Lung (tissue), 12 donors: ENCODE data around the gene PTPN3. TPM values are rescaled to one million over a fixed set of nuclear protein-coding genes. Genes with fewer than 3 reads are reported as not detected.

Source experiments
- ATAC-seq: fragments of 200-7000 bp; cut with Tn5 transposase; one replicate; pipeline ENCODE4 v1.9.1; 2020; ENCODE audit warnings: moderate number of reproducible peaks; ENCODE audit not compliant: insufficient read depth, low FRiP score
- DNase-seq, 3 donors: peaks; one replicate each; pipeline ENCODE4 v3.0.0-alpha.2; 2013 to 2017
- H3K27ac ChIP-seq, 2 donors: one replicate each; pipeline ENCODE4 v1.5.1; 2013; ENCODE audit warnings: mild to moderate bottlenecking in 2 of 2, moderate library complexity in 2 of 2, control low read depth in 1 of 2, inconsistent platforms in 1 of 2, low read depth in 1 of 2, low read length in 1 of 2
- H3K27me3 ChIP-seq, 3 donors: one replicate each; pipeline ENCODE4 v1.5.1; 2013; ENCODE audit warnings: low read length in 2 of 3; ENCODE audit not compliant: control insufficient read depth in 3 of 3, insufficient read depth in 3 of 3
- H3K36me3 ChIP-seq, 4 donors: one replicate each; pipeline ENCODE4 v1.5.1; 2013; ENCODE audit warnings: low read length in 4 of 4, mild to moderate bottlenecking in 1 of 4, moderate library complexity in 1 of 4; ENCODE audit not compliant: control insufficient read depth in 4 of 4, insufficient read depth in 4 of 4
- H3K4me1 ChIP-seq, 5 donors: one replicate each; pipeline ENCODE4 v1.5.1; 2013; ENCODE audit warnings: low read length in 5 of 5, mild to moderate bottlenecking in 2 of 5, moderate library complexity in 1 of 5; ENCODE audit not compliant: control insufficient read depth in 5 of 5, insufficient read depth in 5 of 5
- H3K4me3 ChIP-seq: one replicate; pipeline ENCODE4 v1.5.1; 2013; ENCODE audit warnings: mild to moderate bottlenecking, control low read depth, moderate library complexity
- H3K9ac ChIP-seq, 2 donors: one replicate each; pipeline ENCODE4 v1.5.1; 2013; ENCODE audit warnings: low read length in 2 of 2, control low read depth in 1 of 2; ENCODE audit not compliant: insufficient read depth in 1 of 2
- H3K9me3 ChIP-seq, 4 donors: one replicate each; pipeline ENCODE4 v1.5.1; 2013; ENCODE audit warnings: low read length in 3 of 4, mild to moderate bottlenecking in 1 of 4, moderate library complexity in 1 of 4; ENCODE audit not compliant: control insufficient read depth in 4 of 4, insufficient read depth in 3 of 4
- CTCF ChIP-seq: IDR thresholded peaks from 2 replicates; pipeline ENCODE4 v1.5.1; 2012; ENCODE audit warnings: mild to moderate bottlenecking; ENCODE audit errors: control extremely low read depth, extremely low read depth
- WGBS, 2 donors: extraction: QIAGEN DNeasy Blood & Tissue Kit; methylation state at CpG; one replicate each; pipeline ENCODE4 v1.1.7; 2013; 5-methylcytosine and 5-hydroxymethylcytosine counted together
- polyA plus RNA-seq, 2 donors: library from polyadenylated mRNA; stranded (reverse); fragments of 200-250 nt; gene quantifications; one replicate each; pipeline ENCODE4 v1.2.1, GENCODE V29; 2013
- total RNA-seq, 2 donors: library from RNA; depleted of rRNA in 1 of 2; stranded (reverse); fragments of >200 nt in 1 of 2; gene quantifications; one replicate each; pipeline ENCODE4 v1.2.1, GENCODE V29; 2014 to 2021
- donor health status: control.
- donor health status: control.
- donor health status: Bipolar disorder and iron deficiency.
- donor health status: healthy.
- donor health status: DM: yes; HTN: yes; CAD: no.

Gene PTPN3
- total and polyA plus RNA-seq, 4 donors: 5.7 to 16.9 (median 11.2) TPM

- Histone ChIP-seq H3K4me1 (peaks cover 0 to 23% (median 7%) of the 10 kb centered on the region in 5 donors), H3K9me3 (no peaks in the 10 kb centered on the region), H3K9ac (no peak overlapping the region), H3K36me3 (no peaks in the 10 kb centered on the region), H3K4me3 (no peak overlapping the region), H3K27ac (no peak overlapping the region), H3K27me3 (peaks cover 0 to 42% (median 32%) of the 10 kb centered on the region in 3 donors)
- ATAC-seq: no peak
- WGBS, 2 donors: 65 to 71% methylated on average over 5 of the region's 5 CpGs
- no peak for TF ChIP-seq CTCF
- DNase-seq: no peak
Observed at GRCh38 chr9:109500421-109500974, 2.4 kb upstream of the PTPN3 start.

- H3K27me3 ChIP-seq: peaks cover 0 to 42% (median 31%) of the 10 kb centered on the region in 3 donors
Observed at GRCh38 chr9:109499631-109500410, 1.7 kb upstream of the PTPN3 start.

GRCh38 chr9:109499093-109499630 is 1.1 kb upstream of the PTPN3 start:
- DNase-seq (no peak), ATAC-seq (no peak)
- Histone ChIP-seq H3K27ac (peak overlapping the region in 1 of 2 donors; percentile 49), H3K9ac (no peak overlapping the region), H3K36me3 (no peaks in the 10 kb centered on the region), H3K9me3 (no peaks in the 10 kb centered on the region), H3K27me3 (peaks cover 0 to 42% (median 30%) of the 10 kb centered on the region in 3 donors), H3K4me3 (no peak overlapping the region), H3K4me1 (peaks cover 0 to 23% (median 7%) of the 10 kb centered on the region in 5 donors)
- no peak for TF ChIP-seq CTCF
- 16 to 22% methylated on average over 12 of the region's 12 CpGs for WGBS, 2 donors

More at GRCh38 chr9:109499631-109500410, 1.7 kb upstream of the PTPN3 start:
- no peak for TF ChIP-seq CTCF
- H3K27ac ChIP-seq: peak overlapping the region in 1 of 2 donors; percentile 49
- ATAC-seq: peak; percentile 90
- no peak overlapping the region for H3K4me3 ChIP-seq
- H3K9ac ChIP-seq: no peak overlapping the region
- 4 to 6% methylated on average over 52 to 56 of the region's 56 CpGs for WGBS, 2 donors
- no peaks in the 10 kb centered on the region for H3K36me3 ChIP-seq
- no peaks in the 10 kb centered on the region for H3K9me3 ChIP-seq
- DNase-seq: peak; percentile 58 to 69 (median 66)
- H3K4me1 ChIP-seq: peaks cover 0 to 23% (median 7%) of the 10 kb centered on the region in 5 donors
